ENCODE measurements around the gene YBX3. TPM values are rescaled to one million over a fixed set of nuclear protein-coding genes. Genes with fewer than 3 reads are reported as not detected.

The YBX3 gene
- total RNA-seq, 2 donors from 2014 or later, result 612 to 1,061 TPM

DNA sequence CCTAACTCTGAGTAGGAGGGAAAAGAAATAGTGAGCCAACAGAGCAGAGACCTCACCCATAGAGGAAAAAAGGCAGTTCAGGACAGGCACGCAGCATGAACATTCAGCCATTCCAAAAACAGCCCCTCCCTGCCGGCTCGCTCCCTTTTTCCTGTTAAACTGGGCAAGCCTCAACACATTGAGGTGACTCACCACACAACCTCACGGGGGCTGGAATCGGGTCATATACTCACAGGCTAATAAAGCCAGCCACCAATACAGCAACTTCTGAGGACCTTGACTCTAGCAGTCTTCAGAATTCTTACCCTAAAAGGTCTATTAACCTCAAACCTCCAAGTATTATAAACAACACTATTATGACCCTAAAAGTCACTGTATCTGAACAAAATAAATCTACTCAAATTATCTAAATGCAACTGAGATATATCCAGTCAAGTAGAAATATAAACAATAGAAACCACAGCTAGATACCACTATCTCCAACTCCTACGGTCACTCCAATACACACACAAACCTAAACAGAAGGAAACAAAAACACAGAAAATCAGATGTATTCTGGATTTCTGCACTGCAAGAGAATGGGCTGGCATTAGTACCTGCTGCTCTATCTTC, 6.3 kb downstream of the YBX3 start:
- DNase-seq (ENCODE audit: low spot score), result peak; percentile 96
- Histone ChIP-seq H3K27ac (peak overlapping the region; percentile 98 to 99), H3K9me3 (no peaks in the 10 kb centered on the region), H3K4me3 (no peak overlapping the region), H3K36me3 (peaks cover 47% of the 10 kb centered on the region), H3K27me3 (no peaks in the 10 kb centered on the region), H3K4me1 (peaks cover 0 to 58% of the 10 kb centered on the region in 2 donors)
- TF ChIP-seq, protein P1, sequence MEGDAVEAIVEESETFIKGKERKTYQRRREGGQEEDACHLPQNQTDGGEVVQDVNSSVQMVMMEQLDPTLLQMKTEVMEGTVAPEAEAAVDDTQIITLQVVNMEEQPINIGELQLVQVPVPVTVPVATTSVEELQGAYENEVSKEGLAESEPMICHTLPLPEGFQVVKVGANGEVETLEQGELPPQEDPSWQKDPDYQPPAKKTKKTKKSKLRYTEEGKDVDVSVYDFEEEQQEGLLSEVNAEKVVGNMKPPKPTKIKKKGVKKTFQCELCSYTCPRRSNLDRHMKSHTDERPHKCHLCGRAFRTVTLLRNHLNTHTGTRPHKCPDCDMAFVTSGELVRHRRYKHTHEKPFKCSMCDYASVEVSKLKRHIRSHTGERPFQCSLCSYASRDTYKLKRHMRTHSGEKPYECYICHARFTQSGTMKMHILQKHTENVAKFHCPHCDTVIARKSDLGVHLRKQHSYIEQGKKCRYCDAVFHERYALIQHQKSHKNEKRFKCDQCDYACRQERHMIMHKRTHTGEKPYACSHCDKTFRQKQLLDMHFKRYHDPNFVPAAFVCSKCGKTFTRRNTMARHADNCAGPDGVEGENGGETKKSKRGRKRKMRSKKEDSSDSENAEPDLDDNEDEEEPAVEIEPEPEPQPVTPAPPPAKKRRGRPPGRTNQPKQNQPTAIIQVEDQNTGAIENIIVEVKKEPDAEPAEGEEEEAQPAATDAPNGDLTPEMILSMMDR (IDR thresholded peaks at IDR 0.05), result no peak

DNA sequence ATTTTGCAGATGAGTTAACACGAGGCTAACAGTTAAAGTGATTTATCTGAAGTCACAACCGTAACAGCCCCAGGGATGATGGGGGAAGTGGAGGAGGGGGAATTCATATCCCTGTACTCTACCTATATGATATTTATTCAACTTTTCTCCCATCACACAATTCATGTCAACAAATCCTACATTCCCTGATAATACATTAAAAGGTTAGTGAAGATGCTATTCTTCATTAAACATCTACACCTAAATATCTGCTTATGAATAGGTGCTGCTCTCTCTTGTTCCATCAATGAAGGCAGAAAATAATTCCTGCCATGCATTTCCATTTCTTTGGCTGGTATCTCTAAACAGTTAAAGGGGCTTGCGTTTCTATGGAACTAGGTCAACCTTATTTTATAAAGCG, 6.8 kb downstream of the YBX3 start:
- Histone ChIP-seq H3K27me3 (no peaks in the 10 kb centered on the region), H3K27ac (peak overlapping the region; percentile 98 to 99), H3K36me3 (peaks cover 51% of the 10 kb centered on the region), H3K4me1 (peaks cover 0 to 54% of the 10 kb centered on the region in 2 donors), H3K4me3 (no peak overlapping the region), H3K9me3 (no peaks in the 10 kb centered on the region)
- no peak for DNase-seq (ENCODE audit: low spot score)
- TF ChIP-seq, protein P1 (IDR thresholded peaks at IDR 0.05), result no peak

DNA sequence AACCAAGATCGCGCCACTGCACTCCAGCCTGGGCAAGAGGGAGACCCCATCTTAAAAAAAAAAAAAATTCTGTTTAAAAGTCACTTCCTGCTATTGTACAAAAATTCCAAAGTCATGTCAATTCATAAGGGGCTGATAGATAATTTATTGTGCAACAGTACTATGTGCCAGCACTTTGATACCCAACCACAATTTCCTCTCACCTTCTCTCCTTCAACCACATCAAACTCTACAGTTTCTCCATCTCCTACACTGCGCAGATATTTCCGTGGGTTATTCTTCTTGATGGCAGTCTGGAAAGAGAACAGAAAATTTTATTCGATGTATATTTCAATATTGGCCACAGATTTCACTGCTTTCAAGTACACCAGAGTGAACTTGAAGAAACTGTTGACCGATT, 7.6 kb downstream of the YBX3 start:
- TF ChIP-seq, protein P1 (IDR thresholded peaks at IDR 0.05), result no peak
- Histone ChIP-seq H3K4me1 (peaks cover 0 to 46% of the 10 kb centered on the region in 2 donors), H3K27me3 (no peaks in the 10 kb centered on the region), H3K36me3 (peaks cover 54% of the 10 kb centered on the region), H3K27ac (peak overlapping the region; percentile 98 to 99), H3K4me3 (no peak overlapping the region), H3K9me3 (no peaks in the 10 kb centered on the region)
- DNase-seq (ENCODE audit: low spot score), result no peak

DNA sequence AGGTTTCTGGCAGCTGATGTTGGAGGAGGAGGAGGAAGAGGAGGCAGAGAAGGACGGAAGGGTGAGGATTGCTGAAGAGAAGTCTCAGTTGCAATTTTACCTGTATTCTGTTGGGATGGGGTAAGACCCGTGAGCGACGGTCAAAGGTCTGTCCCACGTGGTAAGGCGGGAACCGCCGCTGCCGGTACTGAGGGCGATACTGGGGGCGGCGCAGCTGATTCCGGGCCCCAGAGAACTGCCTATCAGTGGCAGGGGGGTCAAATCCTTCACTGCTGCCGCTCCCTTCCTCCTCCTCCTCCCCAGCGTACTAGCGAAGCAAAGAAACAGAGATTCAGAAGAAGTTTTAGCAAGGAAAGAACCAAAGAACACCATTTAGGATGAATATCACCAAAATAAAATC, 13.3 kb downstream of the YBX3 start:
- no peaks in the 10 kb centered on the region for H3K27me3 ChIP-seq
- H3K4me3 ChIP-seq, result no peak overlapping the region
- no peaks in the 10 kb centered on the region for H3K9me3 ChIP-seq
- TF ChIP-seq, protein P1 (IDR thresholded peaks at IDR 0.05), result no peak
- H3K36me3 ChIP-seq, result peaks cover 83% of the 10 kb centered on the region
- peaks cover 0 to 26% of the 10 kb centered on the region in 2 donors for H3K4me1 ChIP-seq
- DNase-seq (ENCODE audit: low spot score), result no peak
- H3K27ac ChIP-seq, result peak overlapping the region; percentile 65 to 72

DNA sequence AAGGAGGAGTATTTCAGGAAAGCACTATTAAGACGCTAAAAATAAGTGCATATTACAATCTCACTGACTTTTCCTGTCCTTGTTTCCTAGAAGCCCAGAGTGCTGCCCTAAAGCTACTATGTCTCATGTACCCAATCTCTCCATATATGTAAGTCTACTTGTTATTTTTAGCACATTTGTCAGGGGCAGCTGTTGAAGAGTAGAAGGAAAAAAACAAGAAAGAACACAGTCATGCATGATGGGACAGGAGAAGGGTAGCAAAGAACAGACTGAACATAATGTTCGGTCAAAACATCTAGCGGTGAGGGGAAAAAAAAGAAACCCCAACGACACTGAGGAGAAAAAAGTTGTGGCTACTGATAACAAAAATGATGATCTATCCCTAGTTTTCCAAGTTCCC, 14.3 kb downstream of the YBX3 start:
- peak overlapping the region; percentile 65 to 72 for H3K27ac ChIP-seq
- DNase-seq (ENCODE audit: low spot score), result no peak
- no peaks in the 10 kb centered on the region for H3K27me3 ChIP-seq
- TF ChIP-seq, protein P1 (IDR thresholded peaks at IDR 0.05), result no peak
- peaks cover 78% of the 10 kb centered on the region for H3K36me3 ChIP-seq
- no peaks in the 10 kb centered on the region for H3K9me3 ChIP-seq
- no peak overlapping the region for H3K4me3 ChIP-seq
- H3K4me1 ChIP-seq, result peaks cover 0 to 29% of the 10 kb centered on the region in 2 donors

DNA sequence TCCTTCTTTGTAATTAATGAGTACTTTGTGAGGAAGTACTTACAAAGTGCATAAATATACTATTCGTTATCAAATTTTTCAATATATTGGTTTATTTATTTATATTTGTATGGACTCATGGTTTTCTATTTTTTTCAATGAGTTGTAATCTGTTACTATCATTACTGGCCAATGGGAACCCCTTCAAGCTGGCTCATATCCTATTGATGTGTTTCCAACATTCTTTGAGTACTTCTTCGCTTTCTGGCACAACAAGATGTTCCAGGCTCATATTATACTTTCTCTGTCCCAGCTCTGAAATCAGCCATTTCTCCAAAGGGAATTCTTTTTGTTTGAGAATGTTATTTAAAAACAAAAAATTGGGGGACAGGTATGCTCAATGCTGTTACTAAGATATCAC, 17.5 kb downstream of the YBX3 start:
- Histone ChIP-seq H3K4me1 (peaks cover 0 to 29% of the 10 kb centered on the region in 2 donors), H3K27ac (peak overlapping the region; percentile 3 to 65), H3K9me3 (no peaks in the 10 kb centered on the region), H3K36me3 (peaks cover 85% of the 10 kb centered on the region), H3K4me3 (no peak overlapping the region), H3K27me3 (no peaks in the 10 kb centered on the region)
- no peak for DNase-seq (ENCODE audit: low spot score)
- TF ChIP-seq, protein P1 (IDR thresholded peaks at IDR 0.05), result no peak
